Amniotic epithelial cell (primary cell): ENCODE data around the gene DNER.

Source experiments
- DNase-seq: peaks from one replicate; pipeline ENCODE4 v3.0.0-alpha.2; 2010; ENCODE audit warnings: low read depth

DNER gene

DNA sequence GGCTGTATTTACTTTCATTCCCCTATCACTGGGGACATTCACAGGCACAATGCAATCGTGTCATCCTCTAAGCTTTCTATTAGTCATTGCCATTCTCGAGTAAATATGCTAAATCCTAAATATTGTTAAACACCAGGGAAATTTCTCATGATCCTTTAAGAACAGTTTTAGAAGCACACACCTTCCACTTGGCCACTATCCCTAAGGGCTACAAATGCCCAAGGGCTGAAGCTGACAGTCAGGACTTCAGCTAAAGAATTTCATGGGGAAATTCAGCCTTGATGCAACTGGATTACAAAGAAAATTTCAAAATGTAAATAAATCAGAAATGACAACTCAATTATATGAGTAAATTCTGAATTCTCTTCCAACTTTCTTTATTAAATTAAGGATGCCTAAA lies 280.2 kb downstream of the DNER start:
- DNase-seq, result no peak

DNA sequence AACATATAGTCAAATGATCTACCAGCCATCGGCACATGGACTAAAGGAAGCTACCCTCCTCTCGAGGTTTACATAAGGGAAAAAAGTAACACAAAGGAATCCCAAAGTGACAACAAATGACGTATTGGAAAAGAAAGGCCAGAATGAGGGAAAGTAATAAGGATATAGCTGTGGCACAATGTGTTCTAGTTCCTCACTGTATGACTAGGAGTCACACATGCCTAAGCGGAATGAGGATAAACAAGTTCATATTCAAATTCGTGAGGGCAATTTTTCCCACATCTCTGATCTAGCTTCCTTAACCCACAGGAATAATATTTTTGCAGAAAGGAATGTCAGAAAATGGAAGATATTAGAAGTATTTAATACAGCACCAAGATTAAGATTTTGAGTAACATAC lies 281.0 kb downstream of the DNER start:
- DNase-seq, result no peak

DNA sequence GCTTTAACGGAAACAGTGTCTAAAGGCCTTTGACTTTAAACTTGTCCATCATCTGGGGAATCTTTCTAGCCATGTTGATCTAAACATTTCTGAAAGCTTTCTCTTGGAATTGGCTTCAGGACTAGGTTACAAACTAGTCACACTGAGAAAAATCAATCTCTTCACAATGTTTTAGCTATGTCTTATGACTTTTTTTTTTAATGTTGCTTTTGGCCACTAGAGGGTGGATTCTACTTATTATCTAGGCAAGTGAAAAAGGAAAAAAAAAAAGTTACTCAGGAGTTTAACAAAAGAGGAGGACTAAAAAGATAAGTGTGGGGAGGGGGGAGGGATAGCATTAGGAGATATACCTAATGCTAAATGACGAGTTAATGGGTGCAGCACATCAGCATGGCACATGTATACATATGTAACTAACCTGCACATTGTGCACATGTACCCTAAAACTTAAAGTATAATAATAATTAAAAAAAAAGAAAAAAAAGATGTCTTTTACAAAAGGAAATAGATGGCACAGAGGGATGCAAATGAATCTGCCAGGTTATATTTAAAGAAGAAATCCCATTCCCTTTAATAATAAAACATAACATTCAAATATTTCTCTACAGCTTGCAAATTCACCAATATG lies 282.9 kb downstream of the DNER start:
- peak; percentile 72 for DNase-seq

DNA sequence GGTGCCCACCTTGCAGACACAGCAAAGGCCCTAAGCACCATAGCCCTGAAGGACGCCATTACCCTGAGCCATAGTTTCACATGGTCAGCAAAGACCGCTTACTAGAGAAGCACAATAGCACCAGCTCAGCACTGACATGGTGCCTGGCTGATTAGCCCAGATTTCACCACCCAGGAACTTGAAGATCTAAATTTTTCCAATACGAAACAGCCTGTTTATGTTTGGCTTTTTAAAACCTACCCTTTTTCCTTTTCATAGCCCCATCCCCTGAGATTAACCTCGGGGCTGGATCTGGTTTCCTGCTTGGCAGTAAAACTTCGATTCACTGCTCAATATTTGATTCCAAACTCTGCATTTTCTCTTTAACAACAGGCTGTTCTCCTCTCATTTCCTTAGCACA lies 284.8 kb downstream of the DNER start:
- DNase-seq, result no peak

DNA sequence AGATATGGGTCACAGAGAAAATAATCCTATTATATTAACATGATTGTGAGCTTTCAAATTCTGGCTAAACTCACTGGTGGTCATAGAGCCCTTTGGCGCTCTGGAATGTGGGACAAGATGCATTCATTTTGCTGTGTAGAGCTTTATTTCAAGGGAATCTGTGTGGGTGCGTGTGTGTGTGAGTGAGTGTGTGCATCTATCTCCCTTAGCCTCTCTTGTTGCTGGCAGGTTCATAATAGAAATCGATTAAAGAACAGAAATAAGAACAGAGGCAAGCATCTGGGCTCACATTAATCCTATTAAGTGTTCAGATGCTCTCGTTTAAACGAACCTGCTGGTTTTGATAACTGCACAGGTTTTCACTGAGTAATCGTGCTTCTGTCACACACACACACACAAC lies 287.9 kb downstream of the DNER start:
- DNase-seq, result no peak

DNA sequence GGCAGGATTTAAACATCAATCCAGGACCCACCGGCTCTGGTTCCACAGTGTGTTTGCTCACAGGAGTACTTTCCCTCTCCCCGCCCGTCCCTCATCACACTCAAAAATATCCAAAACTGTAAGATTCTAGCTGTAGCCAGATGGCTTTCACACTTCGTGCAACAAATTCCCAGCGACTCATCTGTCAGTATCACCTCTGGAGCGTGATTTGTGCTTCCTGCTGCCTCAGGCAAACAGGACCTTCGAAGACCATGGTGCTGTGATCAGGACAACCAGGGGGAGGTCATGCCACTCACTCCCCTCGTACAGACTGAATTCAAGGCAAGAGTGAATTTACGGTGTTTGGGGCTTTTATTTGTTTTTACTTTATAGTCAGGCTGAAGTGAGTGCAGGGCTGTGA lies 288.8 kb downstream of the DNER start:
- DNase-seq, result no peak

DNA sequence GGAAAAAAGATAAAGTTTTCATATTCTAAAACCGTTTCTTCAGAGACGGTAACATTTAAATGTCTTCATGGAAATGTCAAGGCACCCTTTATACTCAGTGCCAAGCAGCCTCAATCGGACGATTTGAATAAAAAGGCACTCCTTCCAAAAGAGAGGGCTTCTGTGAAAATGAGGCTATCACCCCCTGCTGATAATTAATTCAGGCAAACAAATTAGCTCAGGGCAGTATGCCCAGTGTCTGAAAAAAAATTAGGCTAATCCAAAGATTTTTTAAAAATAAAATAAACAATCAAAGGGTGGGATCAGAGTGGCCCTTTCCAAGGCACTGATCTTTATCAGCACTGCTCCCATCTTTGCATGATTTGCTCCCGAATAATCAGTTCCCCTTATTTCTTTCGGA lies 292.3 kb downstream of the DNER start:
- no peak for DNase-seq

DNA sequence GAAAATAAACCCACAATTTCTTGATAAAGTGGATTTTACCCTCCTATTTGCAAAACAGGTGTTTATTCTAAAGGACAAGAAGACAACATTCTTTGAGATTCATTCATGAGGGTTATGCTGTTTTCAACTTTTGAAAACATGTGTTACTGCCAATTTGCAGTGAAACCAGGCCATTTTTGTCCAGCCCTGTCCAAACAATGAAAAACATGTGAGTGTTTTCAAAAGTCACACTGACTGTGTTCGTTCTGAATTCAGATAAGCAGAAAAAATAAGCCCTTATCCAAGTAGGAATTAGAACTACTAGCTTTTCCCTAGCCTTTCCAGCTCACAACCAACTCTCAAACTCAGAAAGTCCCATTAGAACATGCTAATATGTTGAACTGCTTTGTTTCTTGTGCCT lies 295.2 kb downstream of the DNER start:
- no peak for DNase-seq

DNA sequence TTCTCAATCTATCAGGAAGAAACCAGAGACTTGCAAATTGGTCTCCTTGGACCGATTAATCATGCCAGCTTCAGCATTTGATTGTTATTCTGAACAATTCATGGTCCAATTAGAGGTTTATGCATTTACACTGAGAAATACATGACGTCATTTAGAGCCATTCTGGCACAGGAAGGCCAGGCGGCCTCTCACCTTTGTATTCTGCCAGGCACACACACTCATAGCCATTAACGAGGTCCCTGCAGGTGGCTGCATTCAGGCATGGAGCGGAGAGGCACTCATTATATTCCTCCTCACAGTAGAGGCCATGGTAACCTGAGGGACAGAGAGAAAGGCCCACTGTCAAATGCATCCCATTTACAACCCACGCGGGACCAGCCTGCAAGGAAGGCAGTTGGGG lies 296.4 kb downstream of the DNER start:
- no peak for DNase-seq

DNA sequence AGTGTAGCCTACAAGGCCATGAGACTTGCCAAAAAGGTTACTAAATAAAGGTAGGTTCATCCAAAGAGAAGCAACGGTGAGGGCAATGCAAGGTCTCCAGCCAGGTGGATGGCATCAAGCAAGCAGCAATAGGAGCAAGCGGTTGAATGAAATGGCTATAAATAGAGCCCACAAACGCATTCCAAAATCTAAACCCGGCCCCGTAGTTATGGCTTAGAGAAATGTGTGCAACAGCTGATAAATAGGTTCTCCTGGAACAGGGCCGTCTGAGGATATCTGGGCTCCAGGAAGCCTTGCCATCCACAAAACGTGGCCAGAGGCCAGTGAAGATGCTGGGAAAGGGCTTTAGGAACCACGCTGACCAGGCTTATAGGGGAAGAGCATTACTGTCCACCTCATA lies 297.2 kb downstream of the DNER start:
- no peak for DNase-seq

DNA sequence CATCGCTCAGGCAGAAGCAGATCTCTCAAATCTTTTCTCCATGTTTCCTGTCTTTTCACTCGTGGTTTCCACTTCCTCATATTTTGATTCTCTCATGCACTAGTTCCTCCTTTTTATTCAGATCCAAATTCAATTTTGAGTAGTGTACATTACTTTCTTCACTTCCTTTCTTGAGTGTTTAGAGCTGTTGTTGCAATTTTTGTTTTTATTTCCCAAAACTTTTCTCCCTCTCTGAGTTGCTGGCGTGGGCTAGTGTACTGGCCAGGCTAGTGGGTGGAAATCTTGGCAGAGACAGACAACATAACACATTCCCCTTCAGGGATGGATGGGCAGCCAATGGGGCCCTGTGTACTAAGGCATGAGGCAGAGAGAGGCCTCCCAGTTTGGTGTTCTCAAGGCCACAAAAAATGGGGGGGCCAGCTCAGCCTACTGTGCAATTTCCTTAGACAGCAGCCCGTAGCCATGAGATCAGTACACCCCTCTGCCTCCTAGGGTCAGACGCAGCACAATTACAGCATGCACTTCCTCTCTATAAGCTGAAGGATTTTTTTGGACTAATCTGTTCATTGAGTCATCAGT lies 298.1 kb downstream of the DNER start:
- DNase-seq, result peak; percentile 89

DNA sequence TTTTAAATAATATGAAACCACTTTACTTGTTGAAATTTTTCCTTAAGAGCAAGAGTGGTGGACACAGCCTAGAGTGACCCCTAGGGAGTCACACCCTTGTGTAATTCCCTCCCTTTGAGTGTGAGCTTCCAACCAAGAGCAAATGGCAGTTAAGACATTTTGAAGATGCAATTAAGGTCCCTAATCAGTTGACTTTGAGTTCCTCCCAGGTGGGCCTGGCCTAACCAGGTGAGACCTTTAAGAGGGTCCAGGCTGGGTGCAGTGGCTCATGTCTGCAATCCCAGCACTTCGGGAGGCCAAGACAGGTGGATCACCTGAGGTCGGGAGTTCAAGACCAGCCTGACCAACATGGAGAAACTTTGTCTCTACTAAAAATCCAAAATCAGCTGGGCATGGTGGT lies 299.7 kb downstream of the DNER start:
- DNase-seq, result no peak

DNA sequence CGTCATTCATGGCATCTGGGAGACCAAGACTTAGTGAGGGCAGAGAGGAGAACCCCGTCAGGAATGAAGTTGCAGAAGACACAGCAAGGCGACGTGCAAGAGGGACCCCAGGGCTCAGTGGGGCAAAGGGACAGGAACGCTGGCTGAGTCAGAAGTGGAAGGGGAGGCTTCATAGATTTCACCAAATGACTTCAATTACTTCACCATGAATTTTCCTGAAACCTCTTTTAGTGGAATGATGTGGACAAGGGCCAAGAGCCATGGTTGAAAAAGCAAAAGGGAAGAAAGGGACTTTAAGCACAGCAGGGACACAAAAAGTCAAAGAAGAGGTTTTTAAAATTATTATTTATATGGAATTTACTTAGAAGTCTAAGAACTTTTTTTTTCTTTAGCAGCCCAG lies 301.7 kb downstream of the DNER start:
- DNase-seq, result no peak

DNA sequence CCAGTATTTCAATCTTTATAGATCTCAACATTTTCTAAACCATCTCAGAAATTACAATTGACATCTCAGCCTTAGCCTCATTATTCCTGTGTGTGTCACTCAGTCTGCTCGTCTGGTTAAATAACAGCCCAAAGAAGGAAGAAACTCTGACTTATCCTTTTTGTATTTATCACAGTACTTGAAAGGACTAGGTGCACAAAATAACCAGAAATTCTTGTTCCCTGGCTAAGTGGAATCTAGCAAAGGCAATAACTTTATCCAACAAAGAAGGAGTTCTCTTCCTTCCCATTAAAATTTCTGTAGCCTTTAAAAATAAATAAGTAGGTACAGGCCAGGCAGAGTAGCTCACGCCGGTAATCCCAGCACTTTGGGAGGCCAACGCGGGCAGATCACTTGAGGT lies 303.4 kb downstream of the DNER start:
- DNase-seq, result no peak

DNA sequence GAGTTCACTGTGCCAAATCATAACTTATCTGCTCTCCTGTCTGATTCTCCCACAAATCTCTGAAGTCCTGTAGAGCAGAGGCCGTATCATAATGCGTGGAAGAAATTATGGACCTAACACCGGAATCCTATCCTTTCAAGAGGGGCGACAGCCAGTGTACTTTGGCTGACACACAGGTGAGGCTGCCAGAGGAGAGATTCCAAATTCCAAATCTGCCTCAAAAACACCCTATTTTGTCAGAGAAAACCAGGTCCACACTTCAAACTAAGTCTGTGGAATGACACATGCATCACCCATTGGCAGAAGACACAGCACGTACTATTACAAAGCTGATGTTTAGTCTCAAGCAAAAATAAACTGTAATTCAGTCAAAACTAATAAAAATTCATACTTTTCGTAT lies 304.1 kb downstream of the DNER start:
- no peak for DNase-seq

DNA sequence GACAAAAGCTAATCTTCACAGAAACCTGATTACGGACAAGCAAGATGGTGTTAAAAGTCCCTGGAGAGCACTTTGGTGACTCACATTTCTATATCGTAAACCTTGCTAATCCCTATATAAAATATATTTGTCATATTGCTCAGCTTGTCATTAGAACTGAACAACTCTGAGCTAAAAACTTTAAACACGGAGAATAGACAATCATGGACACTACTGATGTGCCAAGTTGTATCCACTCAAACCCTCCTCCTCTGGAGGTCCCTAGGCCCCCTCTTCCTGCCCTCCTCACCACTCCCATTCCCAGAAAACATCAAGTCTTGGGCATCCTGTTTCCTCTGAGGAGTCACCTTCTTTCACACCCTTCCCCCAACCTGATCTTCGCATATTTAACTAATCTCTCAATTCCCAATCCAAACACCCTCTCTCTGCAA lies 304.6 kb downstream of the DNER start:
- no peak for DNase-seq

DNA sequence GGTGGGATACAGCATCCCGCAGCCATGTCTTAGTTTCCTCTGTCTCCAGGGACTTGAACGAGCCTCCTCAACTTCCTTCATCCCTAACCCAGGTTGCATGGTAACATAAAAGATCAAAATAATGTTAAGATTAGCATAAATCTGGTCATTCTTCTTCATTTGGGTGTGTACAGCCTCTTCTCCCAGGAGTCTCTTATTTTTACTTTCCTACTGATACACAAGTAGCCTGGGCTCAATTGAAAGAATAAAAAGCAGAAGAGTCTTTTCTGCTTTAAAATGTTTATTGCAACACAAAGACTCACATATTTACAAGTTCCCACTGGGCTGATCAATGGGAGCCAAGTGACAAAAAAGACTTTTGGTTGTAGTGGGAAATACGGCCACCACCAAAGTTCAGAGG lies 305.4 kb downstream of the DNER start:
- DNase-seq, result no peak

DNA sequence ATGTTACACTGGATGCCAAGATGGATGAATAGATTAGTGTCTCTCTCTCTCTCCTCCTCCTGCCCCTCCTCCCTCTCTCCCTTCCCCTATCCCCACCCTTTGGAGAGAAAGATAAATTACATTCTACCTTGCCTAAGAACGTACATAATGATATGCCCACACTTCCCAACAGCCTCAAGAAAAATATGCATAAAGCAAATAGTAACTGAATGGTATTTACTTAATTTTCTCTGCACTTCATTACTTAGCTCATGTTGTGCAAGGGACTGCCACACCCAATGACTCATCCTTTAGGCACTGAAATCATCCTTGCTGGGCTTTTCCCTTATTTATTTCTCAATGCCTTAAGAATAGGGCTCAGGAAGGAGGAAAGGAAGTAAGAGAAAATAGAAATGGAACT lies 306.0 kb downstream of the DNER start:
- DNase-seq, result peak; percentile 96

DNA sequence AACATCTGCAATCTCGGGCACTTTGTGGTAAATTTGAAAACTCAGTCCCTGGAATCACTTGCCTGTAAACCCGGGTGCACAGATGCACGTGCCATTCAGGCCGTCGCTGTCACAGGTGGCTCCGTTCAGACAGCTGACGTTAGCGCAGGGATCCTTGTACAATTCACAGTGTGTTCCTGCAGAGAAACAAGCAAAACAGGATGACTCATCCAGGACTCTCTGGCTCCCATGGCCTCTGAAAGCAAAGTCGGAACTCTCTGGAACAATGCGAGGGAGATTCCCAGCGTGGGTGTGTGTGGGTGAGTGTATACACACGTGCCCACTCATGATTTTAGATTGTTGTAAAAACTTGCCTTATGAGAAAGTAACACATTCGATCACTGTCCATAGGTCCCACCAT lies 307.2 kb downstream of the DNER start:
- DNase-seq, result peak; percentile 97

DNA sequence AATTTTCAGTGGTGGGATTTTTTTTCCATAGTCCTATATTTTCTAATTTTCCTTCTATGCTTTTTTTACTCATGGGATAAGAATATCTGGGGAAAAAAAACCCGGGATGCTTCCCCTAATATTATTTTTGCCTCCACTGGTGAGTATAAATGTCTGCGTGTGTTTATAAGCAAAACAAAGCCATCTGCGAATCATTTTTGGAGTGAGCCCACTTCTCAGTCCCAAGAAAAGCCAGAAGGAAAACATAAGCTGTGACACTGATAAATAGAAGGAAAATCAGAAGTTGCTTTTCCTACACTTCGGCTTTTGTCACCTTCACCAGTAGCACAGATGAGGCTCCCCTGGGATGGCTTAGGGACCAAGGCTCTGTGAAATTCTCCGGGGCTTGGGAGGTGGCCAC lies 308.6 kb downstream of the DNER start:
- no peak for DNase-seq

DNA sequence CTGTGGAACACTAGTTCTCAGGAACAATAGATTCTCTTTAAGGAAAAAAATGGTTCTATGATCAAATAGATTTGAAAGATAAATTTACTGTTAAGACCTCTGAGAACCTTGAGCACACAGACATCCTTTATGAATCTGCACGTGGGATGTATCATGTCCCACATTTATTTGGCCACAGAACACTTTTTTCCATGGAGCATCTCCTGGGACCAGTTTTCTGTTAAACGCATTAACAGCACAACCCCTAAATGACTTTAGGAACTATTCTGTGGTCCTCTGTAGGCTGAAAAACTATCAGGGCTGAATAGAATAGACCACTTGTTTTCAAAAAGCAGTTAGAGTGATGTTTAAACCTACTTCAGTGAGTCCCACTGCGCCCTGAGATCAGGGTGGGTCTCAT lies 311.1 kb downstream of the DNER start:
- DNase-seq, result no peak

DNA sequence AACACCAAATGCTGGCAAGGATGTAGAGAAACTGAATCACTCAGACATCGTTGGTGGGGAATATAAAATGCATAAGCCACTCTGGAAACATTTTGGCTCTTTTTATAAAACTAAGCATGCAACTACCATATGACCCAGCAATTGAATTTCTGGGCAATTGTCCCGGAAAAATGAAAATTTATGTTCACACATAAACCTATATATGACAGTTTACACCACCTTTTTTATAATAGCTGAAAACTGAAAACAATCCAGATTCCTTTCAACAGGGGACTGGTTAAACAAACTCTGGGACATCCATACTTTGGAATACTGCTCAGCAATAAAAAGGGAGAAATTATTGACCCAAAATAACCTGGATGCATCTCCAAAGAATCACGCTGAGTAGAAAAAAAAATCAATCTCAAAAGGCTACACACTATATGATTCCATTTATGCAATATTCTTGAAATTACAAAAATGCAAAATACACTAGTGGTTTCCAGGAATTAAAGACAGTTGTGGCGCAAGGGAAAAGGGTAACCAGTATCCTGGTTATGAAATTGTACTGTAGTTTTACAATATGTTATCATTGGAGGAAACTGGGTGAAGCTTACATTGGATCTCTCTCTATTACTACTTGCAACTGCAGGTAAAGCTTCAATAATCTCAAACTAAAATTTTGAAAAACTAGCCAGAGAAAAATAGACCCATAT lies 313.0 kb downstream of the DNER start:
- DNase-seq, result no peak

DNA sequence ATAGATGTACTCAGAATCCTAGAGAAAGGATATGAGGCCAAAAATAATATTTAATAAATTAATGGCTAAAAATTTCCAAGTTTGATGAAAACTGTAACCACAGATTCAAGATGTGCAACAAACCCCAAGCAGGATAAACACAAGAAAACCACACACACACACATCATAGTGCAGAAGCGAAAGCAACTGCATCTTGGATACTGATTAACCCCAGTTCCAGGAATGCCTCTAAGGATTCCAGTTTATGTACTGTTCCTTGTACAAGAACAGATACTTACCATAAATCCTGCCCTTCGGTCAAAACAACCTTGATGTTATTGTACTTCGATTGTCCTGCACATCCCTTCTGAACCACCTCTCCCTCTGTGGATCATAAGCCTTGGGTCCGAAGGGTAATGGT lies 320.4 kb downstream of the DNER start:
- no peak for DNase-seq

DNA sequence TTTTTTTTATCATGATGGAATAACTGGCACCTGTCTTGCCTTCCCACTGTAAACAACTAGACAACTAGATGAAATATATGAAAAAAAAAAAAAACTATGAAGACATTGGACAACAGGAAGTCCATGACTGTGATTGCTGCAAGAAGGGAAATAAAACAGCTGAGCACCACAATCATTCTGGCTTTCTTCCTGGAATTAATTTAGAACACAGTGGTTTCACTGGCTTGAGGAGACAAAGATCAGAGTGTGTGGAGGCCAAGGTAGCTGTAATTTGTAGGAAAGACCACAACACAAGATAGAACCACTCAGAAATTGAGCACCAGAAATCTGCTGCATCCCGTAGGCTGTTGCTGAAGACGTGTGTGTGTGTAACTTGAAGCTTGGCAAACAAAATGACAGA lies 322.2 kb downstream of the DNER start:
- DNase-seq, result peak; percentile 38
